H9 (cell line): ENCODE data around the gene CDH16. TPM values are rescaled to one million over a fixed set of nuclear protein-coding genes. Genes with fewer than 3 reads are reported as not detected.

Source experiments
- DNase-seq: peaks from one replicate; pipeline ENCODE4 v3.0.0-alpha.2; 2017
- H2AFZ ChIP-seq: one replicate; pipeline ENCODE4 v1.6.1; 2013; ENCODE audit warnings: mild to moderate bottlenecking, low read length, control low read depth, moderate library complexity
- H2AK5ac ChIP-seq: 2 replicates; pipeline ENCODE4 v1.6.1; 2013; ENCODE audit warnings: low read length, control low read depth, mixed read lengths; ENCODE audit not compliant: insufficient read length
- H2BK120ac ChIP-seq: one replicate; pipeline ENCODE4 v1.6.1; 2013; ENCODE audit warnings: low read depth, mild to moderate bottlenecking, low read length, control low read depth, inconsistent platforms; ENCODE audit not compliant: poor library complexity, severe bottlenecking
- H2BK12ac ChIP-seq: 2 replicates; pipeline ENCODE4 v1.6.1; 2013; ENCODE audit warnings: low read length, control low read depth, mixed read lengths, low read depth; ENCODE audit not compliant: insufficient read length
- H2BK15ac ChIP-seq: 2 replicates; pipeline ENCODE4 v1.6.1; 2013; ENCODE audit warnings: low read depth, low read length, control low read depth
- H2BK20ac ChIP-seq: one replicate; pipeline ENCODE4 v1.6.1; 2013; ENCODE audit warnings: low read depth, mild to moderate bottlenecking, low read length, control low read depth, inconsistent platforms; ENCODE audit not compliant: poor library complexity, severe bottlenecking
- H2BK5ac ChIP-seq: 2 replicates; pipeline ENCODE4 v1.6.1; 2013; ENCODE audit warnings: low read length, control low read depth, mixed read lengths; ENCODE audit not compliant: insufficient read length
- H3K14ac ChIP-seq: 2 replicates; pipeline ENCODE4 v1.6.1; 2013; ENCODE audit warnings: low read length, control low read depth; ENCODE audit not compliant: insufficient read depth
- H3K18ac ChIP-seq: 2 replicates; pipeline ENCODE4 v1.6.1; 2013; ENCODE audit warnings: low read depth, mild to moderate bottlenecking, mixed read lengths, low read length, control low read depth; ENCODE audit not compliant: insufficient read length
- H3K23ac ChIP-seq: 2 replicates; pipeline ENCODE4 v1.6.1; 2013; ENCODE audit warnings: low read length, control low read depth, mixed read lengths, low read depth; ENCODE audit not compliant: insufficient read length
- H3K23me2 ChIP-seq: 2 replicates; pipeline ENCODE4 v1.6.1; 2013; ENCODE audit warnings: low read depth, mild to moderate bottlenecking, mixed read lengths, low read length, control low read depth; ENCODE audit not compliant: insufficient read length, poor library complexity, severe bottlenecking
- H3K27ac ChIP-seq: 2 replicates; pipeline ENCODE4 v1.5.1; 2013; ENCODE audit warnings: low read length, control low read depth, mixed read lengths, low read depth; ENCODE audit not compliant: insufficient read length
- H3K27me3 ChIP-seq: 2 replicates; pipeline ENCODE4 v1.6.1; 2013; ENCODE audit warnings: low read length, control low read depth, inconsistent platforms; ENCODE audit not compliant: insufficient read depth
- H3K4ac ChIP-seq: 2 replicates; pipeline ENCODE4 v1.6.1; 2013; ENCODE audit warnings: low read depth, mild to moderate bottlenecking, control low read depth, inconsistent platforms, low read length, moderate library complexity
- H3K4me1 ChIP-seq: 2 replicates; pipeline ENCODE4 v1.6.1; 2013; ENCODE audit warnings: low read length, control low read depth, inconsistent platforms; ENCODE audit not compliant: insufficient read depth
- H3K4me2 ChIP-seq: 2 replicates; pipeline ENCODE4 v1.6.1; 2013; ENCODE audit warnings: low read length, control low read depth, mixed read lengths; ENCODE audit not compliant: insufficient read length, insufficient read depth
- H3K56ac ChIP-seq: 2 replicates; pipeline ENCODE4 v1.6.1; 2013; ENCODE audit warnings: low read depth, mild to moderate bottlenecking, mixed read lengths, low read length, control low read depth; ENCODE audit not compliant: insufficient read length
- H3K79me1 ChIP-seq: 2 replicates; pipeline ENCODE4 v1.6.1; 2013; ENCODE audit warnings: low read depth, mild to moderate bottlenecking, moderate library complexity, low read length, control low read depth, inconsistent platforms; ENCODE audit not compliant: insufficient read depth, poor library complexity, severe bottlenecking
- H3K79me2 ChIP-seq: 2 replicates; pipeline ENCODE4 v1.6.1; 2013; ENCODE audit warnings: low read length, control low read depth, inconsistent platforms; ENCODE audit not compliant: insufficient read depth
- H3K9ac ChIP-seq: 2 replicates; pipeline ENCODE4 v1.6.1; 2013; ENCODE audit warnings: low read length, control low read depth, mixed read lengths; ENCODE audit not compliant: insufficient read length; ENCODE audit errors: extremely low read depth
- H3K9me3 ChIP-seq: one replicate; pipeline ENCODE4 v1.6.1; 2013; ENCODE audit warnings: low read depth, low read length, inconsistent platforms; ENCODE audit not compliant: control insufficient read depth
- H3T11ph ChIP-seq: one replicate; pipeline ENCODE4 v1.6.1; 2013; ENCODE audit warnings: mild to moderate bottlenecking, low read length, control low read depth, inconsistent platforms
- H4K20me1 ChIP-seq: one replicate; pipeline ENCODE4 v1.6.1; 2013; ENCODE audit not compliant: control insufficient read depth, insufficient read length, insufficient read depth
- H4K5ac ChIP-seq: 2 replicates; pipeline ENCODE4 v1.6.1; 2013; ENCODE audit warnings: low read depth, mild to moderate bottlenecking, mixed read lengths, low read length, control low read depth; ENCODE audit not compliant: insufficient read length
- H4K8ac ChIP-seq: replicated peaks from 2 replicates; pipeline ENCODE4 v1.6.1; 2013; ENCODE audit warnings: low read length, control low read depth, mixed read lengths, low read depth; ENCODE audit not compliant: insufficient read length
- H4K91ac ChIP-seq: 2 replicates; pipeline ENCODE4 v1.6.1; 2013; ENCODE audit warnings: low read depth, mild to moderate bottlenecking, moderate library complexity, mixed read lengths, low read length, control low read depth; ENCODE audit not compliant: insufficient read length
- H3K27ac Mint-ChIP-seq, 3 experiments: 2 replicates in 2 of 3; 3 replicates in 1 of 3; pipeline ENCODE4 v1.8.0; 2020 to 2021; ENCODE audit warnings: mixed read lengths in 3 of 3, mild to moderate bottlenecking in 1 of 3, moderate library complexity in 1 of 3
- H3K27me3 Mint-ChIP-seq: 2 replicates; pipeline ENCODE4 v1.8.0; 2021; ENCODE audit warnings: low read depth, mild to moderate bottlenecking, moderate library complexity, mixed read lengths
- H3K36me3 Mint-ChIP-seq, 3 experiments: 2 replicates in 2 of 3; 3 replicates in 1 of 3; pipeline ENCODE4 v1.8.0; 2020 to 2021; ENCODE audit warnings: low read depth in 3 of 3, mixed read lengths in 3 of 3; ENCODE audit not compliant: insufficient read depth in 1 of 3
- H3K4me1 Mint-ChIP-seq, 2 experiments: 2 replicates each; pipeline ENCODE4 v1.8.0; 2020; ENCODE audit warnings: mixed read lengths in 2 of 2
- H3K4me3 Mint-ChIP-seq, 2 experiments: 2 replicates in 1 of 2; 3 replicates in 1 of 2; pipeline ENCODE4 v1.8.0; 2020 to 2021; ENCODE audit warnings: mild to moderate bottlenecking in 2 of 2, mixed read lengths in 2 of 2, moderate library complexity in 1 of 2
- H3K9me3 Mint-ChIP-seq, 2 experiments: 2 replicates in 1 of 2; 3 replicates in 1 of 2; pipeline ENCODE4 v1.8.0; 2020; ENCODE audit warnings: mild to moderate bottlenecking in 2 of 2, mixed read lengths in 2 of 2, moderate library complexity in 1 of 2
- WGBS: extraction: QIAGEN DNeasy Blood & Tissue Kit; methylation state at CpG from one replicate; pipeline ENCODE4 v1.1.7; 2013; ENCODE audit warnings: missing lambda C conversion rate, low lambda C conversion rate, mixed read lengths; ENCODE audit not compliant: insufficient read length; ENCODE audit errors: extremely low coverage; 5-methylcytosine and 5-hydroxymethylcytosine counted together
- total RNA-seq: library from RNA; stranded (reverse); gene quantifications from 2 replicates; pipeline ENCODE4 v1.2.1, GENCODE V29; 2021
- TF ChIP-seq, protein P1 (sequence below): fragments of 200-600 bp; sonication (generic); conservative IDR thresholded peaks from 3 replicates; pipeline ENCODE4 v1.8.0; 2021; ENCODE audit warnings: antibody characterized with exemption, mild to moderate bottlenecking

Gene CDH16
- total RNA-seq, 1 experiment from 2014 or later: not detected

- Histone ChIP-seq H3K27me3 (no peaks in the 10 kb centered on the region), H3K23me2 (no peaks in the 10 kb centered on the region), H2BK12ac (no peak overlapping the region), H2AK5ac (no peak overlapping the region), H4K91ac (no peak overlapping the region), H3K9me3 (no peaks in the 10 kb centered on the region), H4K8ac (no peak overlapping the region), H3K4ac (no peak overlapping the region), H2BK5ac (no peak overlapping the region), H3K4me2 (no peak overlapping the region), H2BK20ac (no peak overlapping the region), H3T11ph (no peak overlapping the region), H3K56ac (no peak overlapping the region), H4K5ac (no peak overlapping the region), H3K14ac (no peak overlapping the region), H2AFZ (no peak overlapping the region), H3K9ac (no peak overlapping the region), H3K79me2 (no peaks in the 10 kb centered on the region), H3K79me1 (no peaks in the 10 kb centered on the region), H2BK15ac (no peak overlapping the region), H3K27ac (no peak overlapping the region), H3K18ac (no peak overlapping the region), H3K4me1 (no peaks in the 10 kb centered on the region), H3K23ac (no peak overlapping the region), H2BK120ac (no peak overlapping the region), H4K20me1 (peaks cover 4% of the 10 kb centered on the region)
- DNase-seq: no peak
- TF ChIP-seq, protein P1, sequence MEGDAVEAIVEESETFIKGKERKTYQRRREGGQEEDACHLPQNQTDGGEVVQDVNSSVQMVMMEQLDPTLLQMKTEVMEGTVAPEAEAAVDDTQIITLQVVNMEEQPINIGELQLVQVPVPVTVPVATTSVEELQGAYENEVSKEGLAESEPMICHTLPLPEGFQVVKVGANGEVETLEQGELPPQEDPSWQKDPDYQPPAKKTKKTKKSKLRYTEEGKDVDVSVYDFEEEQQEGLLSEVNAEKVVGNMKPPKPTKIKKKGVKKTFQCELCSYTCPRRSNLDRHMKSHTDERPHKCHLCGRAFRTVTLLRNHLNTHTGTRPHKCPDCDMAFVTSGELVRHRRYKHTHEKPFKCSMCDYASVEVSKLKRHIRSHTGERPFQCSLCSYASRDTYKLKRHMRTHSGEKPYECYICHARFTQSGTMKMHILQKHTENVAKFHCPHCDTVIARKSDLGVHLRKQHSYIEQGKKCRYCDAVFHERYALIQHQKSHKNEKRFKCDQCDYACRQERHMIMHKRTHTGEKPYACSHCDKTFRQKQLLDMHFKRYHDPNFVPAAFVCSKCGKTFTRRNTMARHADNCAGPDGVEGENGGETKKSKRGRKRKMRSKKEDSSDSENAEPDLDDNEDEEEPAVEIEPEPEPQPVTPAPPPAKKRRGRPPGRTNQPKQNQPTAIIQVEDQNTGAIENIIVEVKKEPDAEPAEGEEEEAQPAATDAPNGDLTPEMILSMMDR: no peak
- H3K27me3 Mint-ChIP-seq: no peaks in the 10 kb centered on the region
- H3K27ac Mint-ChIP-seq: no peak overlapping the region
- no peak overlapping the region for H3K4me3 Mint-ChIP-seq
- H3K36me3 Mint-ChIP-seq: peaks cover 3 to 30% (median 18%) of the 10 kb centered on the region in 3 experiments; a peak in 4 of 7 replicates
- H3K4me1 Mint-ChIP-seq: peaks cover 3 to 5% of the 10 kb centered on the region in 2 experiments; a peak in 2 of 4 replicates
- WGBS: no CpG with 5 or more reads among the region's 4 CpGs
- H3K9me3 Mint-ChIP-seq: no peaks in the 10 kb centered on the region
These were observed 27.3 kb downstream of the CDH16 start for GRCh38 chr16:66891360-66891759.
